Fibroblast of mammary gland (primary cell): ENCODE measurements around the gene PTK7.
"Not testable (repeated sequence)": the region's sequence is repeated elsewhere in the genome, so short reads cannot be mapped to it uniquely, and the experiment has no call there.

Experiments
- DNase-seq: peaks from one replicate; pipeline ENCODE4 v3.0.0-alpha.2; 2010; ENCODE audit warnings: low read depth
- H3K4me3 ChIP-seq: 2 replicates; pipeline ENCODE4 v1.5.1; 2011; ENCODE audit warnings: low read depth, mild to moderate bottlenecking, low read length, moderate library complexity; ENCODE audit not compliant: control insufficient read depth
- TF ChIP-seq, protein P1 (sequence below): conservative IDR thresholded peaks from 2 replicates; pipeline ENCODE4 v1.5.1; 2011; ENCODE audit warnings: low read depth, low read length, inconsistent platforms; ENCODE audit not compliant: control insufficient read depth, insufficient read depth

Gene PTK7

DNA sequence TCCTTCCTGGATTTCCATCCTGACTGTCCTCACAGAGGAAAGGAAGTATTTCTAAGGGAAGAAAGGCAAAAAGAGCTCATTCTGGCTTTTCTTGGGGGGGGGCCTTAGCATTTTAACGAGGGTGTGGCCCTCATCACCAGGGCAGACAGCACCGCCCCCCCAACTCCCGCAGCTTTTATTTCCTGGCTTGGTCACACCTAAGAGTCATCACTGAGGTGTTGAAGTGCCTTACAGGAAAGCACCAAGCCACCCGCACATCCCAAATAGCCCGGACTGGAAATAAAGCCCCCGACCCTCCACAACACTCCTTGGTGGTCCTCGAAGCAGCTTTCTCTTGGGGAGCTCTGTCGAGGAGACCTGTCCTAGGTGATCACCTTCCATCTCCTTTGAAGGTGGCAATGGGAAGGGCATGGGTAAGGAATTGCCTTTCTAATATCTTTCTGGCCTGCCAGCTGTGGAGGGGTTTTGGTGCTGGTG lies 1.3 kb downstream of the PTK7 start:
- DNase-seq: no peak
- TF ChIP-seq, protein P1, sequence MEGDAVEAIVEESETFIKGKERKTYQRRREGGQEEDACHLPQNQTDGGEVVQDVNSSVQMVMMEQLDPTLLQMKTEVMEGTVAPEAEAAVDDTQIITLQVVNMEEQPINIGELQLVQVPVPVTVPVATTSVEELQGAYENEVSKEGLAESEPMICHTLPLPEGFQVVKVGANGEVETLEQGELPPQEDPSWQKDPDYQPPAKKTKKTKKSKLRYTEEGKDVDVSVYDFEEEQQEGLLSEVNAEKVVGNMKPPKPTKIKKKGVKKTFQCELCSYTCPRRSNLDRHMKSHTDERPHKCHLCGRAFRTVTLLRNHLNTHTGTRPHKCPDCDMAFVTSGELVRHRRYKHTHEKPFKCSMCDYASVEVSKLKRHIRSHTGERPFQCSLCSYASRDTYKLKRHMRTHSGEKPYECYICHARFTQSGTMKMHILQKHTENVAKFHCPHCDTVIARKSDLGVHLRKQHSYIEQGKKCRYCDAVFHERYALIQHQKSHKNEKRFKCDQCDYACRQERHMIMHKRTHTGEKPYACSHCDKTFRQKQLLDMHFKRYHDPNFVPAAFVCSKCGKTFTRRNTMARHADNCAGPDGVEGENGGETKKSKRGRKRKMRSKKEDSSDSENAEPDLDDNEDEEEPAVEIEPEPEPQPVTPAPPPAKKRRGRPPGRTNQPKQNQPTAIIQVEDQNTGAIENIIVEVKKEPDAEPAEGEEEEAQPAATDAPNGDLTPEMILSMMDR: no peak
- H3K4me3 ChIP-seq: peak overlapping the region; percentile 80

- TF ChIP-seq, protein P1: no peak
- DNase-seq: peak; percentile 61
- H3K4me3 ChIP-seq: peak overlapping the region; percentile 80
Measured at GRCh38 chr6:43077981-43078511, 1.9 kb downstream of the PTK7 start.

GRCh38 chr6:43078691-43079090 lies 2.6 kb downstream of the PTK7 start:
- TF ChIP-seq, protein P1: no peak
- H3K4me3 ChIP-seq: no peak overlapping the region
- DNase-seq: peak; percentile 25

GRCh38 chr6:43081043-43081442 lies 4.9 kb downstream of the PTK7 start:
- no peak for DNase-seq
- TF ChIP-seq, protein P1: no peak
- H3K4me3 ChIP-seq: no peak overlapping the region

- peak; percentile 8 for DNase-seq
- H3K4me3 ChIP-seq: not testable (repeated sequence)
Measured at GRCh38 chr6:43081922-43082321, 5.8 kb downstream of the PTK7 start.

DNA sequence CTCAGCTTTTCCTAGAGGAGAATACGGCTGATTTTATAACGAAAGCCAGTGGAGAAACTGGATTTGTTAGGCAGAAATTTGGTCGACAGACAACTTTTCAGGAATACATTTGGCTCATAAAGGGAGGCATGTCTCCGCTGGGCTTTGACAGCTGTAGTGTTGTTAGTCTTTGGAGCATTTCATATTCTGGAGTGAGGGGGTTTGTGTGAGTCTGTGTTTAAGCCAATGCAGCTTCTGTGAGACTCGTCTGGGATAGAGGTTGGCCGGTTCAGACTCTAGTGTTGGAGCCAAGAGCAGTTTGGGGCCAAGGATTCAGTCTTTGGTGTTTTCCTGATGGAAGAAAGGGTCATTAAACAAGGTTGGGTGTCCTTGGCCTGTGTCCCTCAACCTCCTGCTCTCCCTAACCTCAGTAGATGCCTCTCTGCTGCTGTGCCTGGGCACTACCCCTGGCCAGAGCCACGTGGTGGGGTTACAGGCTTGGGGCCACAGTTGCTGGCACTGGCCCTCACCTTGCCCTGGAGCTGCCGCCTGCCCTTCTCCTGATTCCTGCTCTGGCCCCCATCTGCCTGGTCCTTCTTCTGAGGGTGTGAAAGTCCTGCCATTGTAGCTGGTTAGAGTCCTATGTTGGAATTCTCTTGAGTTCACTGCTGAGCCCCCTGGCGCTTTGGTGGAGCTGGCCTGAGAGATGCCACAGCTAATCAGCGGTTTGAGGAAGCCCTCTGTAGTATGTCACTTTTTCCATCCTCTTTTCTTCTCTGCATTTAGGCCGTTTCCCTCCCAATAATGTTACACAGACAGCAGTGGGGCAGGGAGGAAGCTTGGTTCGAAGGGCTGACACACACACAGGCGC lies 6.9 kb downstream of the PTK7 start:
- H3K4me3 ChIP-seq: no peak overlapping the region
- TF ChIP-seq, protein P1: no peak
- no peak for DNase-seq

- no peak overlapping the region for H3K4me3 ChIP-seq
- DNase-seq: peak; percentile 10
- TF ChIP-seq, protein P1: no peak
Measured at GRCh38 chr6:43086022-43086658, 10.0 kb downstream of the PTK7 start.
